GM19099 (cell line): ENCODE results near the gene OR7G1.

Experiments
- POLR2A ChIP-seq: IDR thresholded peaks from 3 replicates; pipeline ENCODE4 v1.6.1; 2011; ENCODE audit warnings: low read depth; ENCODE audit not compliant: insufficient read length; ENCODE audit errors: extremely low read depth

The OR7G1 gene, protein sequence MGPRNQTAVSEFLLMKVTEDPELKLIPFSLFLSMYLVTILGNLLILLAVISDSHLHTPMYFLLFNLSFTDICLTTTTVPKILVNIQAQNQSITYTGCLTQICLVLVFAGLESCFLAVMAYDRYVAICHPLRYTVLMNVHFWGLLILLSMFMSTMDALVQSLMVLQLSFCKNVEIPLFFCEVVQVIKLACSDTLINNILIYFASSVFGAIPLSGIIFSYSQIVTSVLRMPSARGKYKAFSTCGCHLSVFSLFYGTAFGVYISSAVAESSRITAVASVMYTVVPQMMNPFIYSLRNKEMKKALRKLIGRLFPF

DNA sequence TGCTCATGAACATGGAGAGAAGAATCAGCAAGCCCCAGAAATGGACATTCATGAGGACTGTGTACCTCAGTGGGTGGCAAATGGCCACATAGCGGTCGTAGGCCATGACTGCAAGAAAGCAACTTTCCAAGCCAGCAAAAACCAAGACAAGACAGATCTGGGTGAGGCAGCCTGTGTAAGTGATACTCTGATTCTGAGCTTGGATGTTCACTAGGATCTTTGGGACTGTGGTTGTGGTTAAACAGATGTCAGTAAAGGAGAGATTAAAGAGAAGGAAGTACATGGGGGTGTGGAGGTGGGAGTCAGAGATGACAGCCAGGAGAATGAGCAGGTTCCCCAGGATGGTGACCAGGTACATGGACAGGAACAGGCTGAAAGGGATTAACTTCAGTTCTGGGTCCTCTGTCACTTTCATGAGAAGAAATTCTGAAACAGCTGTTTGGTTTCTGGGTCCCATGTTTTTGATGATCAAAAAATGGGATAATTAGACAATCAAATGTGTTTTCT is at the start of gene OR7G1:
Gene OR7G1, minus strand, starts transcription at position 457 of the 507 bp plus-strand sequence. Its CDS starts 0 bp downstream, at position 457.
- no peak for TF ChIP-seq POLR2A

DNA sequence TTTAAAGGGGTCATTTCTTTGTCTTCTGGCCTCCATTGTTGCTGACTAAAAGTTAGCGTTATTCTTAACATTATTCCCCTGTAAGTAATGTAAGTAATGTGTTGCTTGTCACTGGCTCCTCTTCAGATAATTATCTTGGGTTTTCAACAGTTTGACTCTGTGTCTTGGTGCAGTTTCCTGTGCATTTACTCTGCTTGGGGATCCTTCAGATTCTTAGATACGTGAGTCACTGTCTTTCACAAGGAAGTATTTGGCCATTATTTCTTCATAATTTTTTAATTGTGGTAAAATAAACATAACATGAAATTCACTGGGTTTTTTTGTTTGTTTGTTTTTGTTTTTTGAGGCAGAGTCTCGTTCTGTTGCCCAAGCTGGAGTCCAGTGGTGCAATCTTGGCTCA is 49.7 kb upstream of the OR7G1 start:
- no peak for TF ChIP-seq POLR2A

DNA sequence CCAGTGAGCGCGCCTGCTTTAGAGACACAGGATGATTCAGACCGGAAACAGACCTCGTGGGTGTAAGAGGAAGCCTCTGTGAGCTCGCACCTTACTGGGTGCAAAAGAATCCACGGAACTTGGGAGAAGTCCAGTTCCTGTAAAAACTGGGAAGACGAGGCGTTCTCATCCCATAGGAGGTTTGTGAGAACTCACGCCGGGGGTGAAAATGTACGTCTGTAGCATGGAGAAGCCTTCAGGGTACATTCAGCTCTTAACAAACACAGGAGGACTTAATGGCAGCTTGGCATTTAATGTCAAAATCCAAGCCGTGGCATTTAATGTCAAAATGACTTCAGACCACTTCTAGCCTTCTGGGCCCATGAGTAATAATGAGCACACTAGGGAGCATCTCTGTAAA is 45.9 kb upstream of the OR7G1 start:
- no peak for TF ChIP-seq POLR2A

DNA sequence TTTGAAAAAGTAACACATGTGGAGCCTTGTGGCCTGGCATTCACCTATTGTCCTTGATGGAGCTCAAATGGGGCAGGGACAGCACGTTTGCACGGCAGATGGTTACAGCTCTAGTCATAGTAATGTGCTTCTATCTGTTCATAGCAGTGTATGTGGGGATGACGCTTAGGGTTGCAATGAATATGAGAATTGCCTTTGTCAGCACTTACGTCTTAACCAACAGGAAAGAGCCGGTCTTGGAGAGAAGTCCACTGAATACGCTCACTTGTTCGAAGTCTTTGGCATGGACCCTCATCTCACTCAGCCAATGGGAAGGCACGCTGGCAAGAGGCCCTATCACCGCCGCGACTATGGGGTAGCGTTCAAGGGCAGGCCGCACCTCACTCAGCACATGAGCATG is 44.3 kb upstream of the OR7G1 start:
- TF ChIP-seq POLR2A, result no peak

DNA sequence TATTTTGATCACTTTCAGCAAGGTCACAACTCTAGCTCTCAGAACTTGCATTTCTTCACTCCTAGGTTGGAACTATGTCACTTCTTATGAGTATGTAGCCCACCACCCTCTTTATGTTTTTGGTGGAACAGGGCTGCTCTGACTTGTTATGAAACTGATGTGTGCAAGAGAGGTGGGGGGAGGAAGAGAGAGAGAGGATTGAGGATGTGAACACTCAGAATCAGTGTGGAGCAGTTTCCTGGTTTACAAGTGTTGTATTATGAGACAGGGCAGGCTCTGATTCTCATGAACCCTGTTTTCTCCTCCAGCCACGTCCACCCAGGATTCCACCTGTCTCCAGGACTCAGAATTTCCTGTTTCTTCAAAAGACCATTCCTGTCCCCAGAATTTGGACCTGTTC is 40.7 kb upstream of the OR7G1 start:
- TF ChIP-seq POLR2A, result no peak

DNA sequence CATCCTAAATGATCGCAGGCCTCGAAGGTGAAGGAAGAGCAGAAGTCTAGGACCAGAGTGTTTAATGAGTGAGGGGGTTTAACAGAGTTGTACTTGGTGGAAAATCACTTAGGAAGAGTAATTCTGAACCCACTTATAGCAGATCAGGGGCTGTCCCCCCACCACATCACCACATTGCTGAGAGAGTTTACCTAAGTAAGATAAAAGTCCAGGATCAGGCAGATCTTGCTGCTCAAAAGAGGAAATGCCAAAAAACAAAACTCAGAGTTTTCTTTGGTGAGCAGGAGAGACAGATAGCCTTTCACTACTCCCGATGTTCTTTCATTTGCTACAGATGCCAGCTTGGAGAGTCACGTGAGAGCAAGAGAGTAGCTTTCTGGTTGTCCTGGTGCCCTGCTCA is 40.0 kb upstream of the OR7G1 start:
- no peak for TF ChIP-seq POLR2A

DNA sequence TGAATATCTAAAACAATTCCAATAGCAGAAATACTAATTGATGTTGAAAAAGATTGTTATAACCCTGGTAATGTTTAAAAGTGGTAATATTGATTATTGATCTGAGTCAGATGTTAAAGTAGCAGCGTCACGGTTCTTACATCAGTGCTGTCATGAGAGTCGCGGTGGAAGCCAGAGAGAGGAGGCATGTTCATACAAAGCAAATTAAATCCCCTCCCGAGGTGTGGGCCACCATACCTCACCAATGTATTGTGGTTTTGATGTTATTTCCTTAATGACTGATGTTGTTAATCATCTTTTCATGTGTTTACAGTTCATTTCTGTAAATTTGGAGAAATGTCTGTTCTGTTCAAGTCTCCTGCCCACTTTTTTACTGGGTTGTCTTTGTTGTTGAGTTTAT is 35.8 kb upstream of the OR7G1 start:
- TF ChIP-seq POLR2A, result no peak

DNA sequence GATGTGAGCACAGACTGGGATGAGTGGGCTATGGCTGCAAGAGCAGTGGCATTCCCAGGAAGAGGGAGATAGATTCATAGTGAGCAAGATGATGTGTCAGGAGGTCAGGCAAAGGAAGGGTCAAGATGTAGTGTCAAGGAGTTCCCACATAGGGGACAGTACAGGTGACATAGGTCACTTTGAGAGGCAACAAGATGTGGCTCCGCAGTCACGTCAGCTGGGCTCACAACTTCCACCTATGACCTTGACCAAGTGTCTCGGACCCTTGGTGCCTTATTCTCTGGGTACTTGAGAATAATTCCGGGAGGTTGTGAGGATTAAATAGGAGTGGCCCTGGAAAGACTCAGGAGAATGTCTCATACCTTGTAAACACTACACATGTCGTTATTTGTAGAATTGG is 35.1 kb upstream of the OR7G1 start:
- no peak for TF ChIP-seq POLR2A

DNA sequence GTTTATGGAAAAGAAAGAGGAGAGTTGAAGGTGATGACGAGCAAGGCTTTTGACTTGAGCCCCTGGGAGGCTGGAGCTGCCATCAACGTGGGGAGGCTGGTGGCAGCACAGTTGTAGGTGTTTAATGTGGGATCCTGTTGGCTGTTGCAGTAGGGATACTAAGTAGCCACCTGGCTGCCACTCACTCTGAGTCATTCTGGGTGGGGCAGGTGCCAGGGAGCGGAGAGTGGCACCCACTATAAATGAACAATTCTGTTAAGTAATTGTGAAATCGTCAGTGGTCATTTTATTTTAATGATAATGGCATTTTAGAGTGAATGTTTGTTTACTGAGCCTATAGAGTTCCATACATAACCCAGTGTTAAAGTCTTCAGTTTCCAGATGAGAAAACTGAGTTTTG is 34.4 kb upstream of the OR7G1 start:
- no peak for TF ChIP-seq POLR2A

DNA sequence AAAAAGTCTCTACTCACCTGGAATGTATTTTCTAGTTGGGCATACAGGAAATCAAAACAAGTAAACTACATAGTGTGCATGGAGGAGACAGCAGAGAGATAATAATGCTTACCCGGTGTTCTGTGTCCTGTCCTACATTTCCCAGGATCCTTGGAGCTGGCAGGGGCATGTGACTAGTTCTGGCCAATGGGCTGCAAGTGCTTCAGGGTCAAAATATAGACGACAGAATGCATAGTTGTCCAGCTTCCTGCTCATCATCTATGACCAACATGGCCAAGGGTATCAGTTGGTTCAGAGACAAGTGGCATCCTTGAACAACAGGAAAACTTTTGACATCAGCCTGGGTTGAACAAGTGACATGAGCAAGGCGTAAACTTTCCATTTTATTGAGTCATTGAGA is 33.1 kb upstream of the OR7G1 start:
- TF ChIP-seq POLR2A, result no peak

DNA sequence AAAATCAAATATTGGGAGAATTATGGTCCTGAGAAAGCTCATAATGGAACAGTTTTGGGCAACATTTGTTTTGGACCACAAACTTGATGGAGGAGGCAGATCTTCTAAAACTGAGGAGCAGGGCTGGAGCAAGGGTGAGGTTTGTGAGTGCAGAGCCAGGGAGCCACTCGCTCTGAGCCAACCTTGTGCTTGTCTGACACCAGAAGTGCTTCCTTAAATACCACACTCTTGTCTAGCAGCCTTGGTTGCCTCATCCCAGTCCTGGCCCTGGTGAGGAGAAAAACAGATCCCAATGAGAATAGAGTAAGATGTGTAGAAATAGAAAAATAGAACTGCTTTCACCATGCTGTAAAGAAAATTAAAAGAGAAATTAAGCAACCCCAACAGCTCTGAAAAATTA is 31.3 kb upstream of the OR7G1 start:
- no peak for TF ChIP-seq POLR2A

DNA sequence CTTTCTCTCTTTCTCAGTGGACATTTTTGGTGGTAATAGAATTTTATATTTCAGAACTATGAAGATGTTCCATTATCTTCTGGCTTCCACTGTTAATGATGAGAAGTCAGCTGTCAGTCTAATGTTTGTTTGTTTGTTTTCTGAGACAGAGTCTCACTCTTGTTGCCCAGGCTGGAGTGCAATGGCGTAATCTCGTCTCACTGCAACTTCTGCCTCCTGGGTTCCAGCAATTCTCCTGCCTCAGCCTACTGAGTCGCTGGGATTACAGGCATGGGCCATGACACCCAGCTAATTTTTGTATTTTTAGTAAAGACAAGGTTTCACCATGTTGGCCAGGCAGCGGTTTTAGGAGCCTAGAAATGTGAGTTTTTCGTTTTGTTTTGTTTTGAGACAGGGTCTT is 29.4 kb upstream of the OR7G1 start:
- no peak for TF ChIP-seq POLR2A

DNA sequence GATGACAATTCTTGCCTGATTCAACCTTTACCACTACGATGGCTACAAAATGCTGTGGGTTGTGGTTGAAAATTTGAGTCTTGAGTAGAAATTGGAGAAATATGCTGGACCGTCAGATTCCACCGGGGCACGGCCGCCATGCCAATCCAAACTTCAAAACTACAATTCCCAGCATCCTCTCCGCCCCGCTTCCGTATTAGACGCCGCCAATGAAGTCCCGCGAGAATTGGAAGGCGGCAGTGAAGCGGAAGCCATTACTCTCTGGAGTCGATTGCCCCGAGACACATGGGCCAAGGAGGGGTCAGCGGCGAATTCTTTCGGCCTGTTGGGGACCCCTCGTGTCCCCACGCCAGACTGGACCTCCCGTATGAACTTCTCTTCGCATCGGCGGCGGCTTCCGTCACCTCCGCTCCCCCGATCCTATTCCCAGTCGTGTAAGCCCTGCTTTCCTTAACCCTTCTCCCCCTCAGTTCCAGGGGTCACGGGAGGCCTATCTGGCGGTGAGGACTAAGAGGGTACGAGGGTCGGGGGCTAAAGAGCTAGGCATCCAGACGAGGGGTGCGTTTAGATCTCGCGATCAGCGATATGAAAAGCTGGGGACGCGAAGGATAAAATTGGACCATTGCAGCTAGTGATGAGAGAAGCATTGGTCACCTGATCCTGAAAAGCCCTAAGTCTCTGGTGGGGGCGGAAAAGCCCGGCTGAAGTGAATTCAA is 24.8 kb upstream of the OR7G1 start, which contains the start of gene ZNF317:
Gene ZNF317, plus strand, starts transcription at position 239 of the 716 bp plus-strand sequence. CDS start 15,620 bp downstream, outside the sequence.
- TF ChIP-seq POLR2A, result peak; percentile 87

DNA sequence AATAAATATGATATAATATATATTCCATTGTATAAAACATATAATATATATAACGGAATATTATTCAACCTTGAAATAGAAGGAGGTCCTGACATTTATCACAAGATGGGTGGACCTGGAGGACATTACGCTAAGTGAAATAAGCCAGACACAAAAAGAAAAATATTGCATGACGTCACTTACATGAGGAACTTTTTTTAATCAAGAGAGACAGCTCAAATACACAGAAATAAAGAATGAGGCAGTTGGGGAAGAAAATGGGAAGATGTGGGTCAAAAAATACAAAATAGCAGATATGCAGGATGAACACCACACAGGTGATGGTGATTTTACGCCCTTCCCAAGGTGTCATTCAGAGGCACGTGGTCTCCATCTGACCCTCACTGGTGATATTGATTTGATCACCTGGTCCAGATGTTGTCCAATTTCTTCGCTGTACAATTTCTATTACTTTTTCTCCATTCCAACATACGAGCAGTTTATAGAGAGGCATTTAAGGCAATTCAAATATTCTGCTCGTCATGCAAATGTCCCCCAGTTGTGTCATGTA is 24.1 kb upstream of the OR7G1 start:
- no peak for TF ChIP-seq POLR2A

DNA sequence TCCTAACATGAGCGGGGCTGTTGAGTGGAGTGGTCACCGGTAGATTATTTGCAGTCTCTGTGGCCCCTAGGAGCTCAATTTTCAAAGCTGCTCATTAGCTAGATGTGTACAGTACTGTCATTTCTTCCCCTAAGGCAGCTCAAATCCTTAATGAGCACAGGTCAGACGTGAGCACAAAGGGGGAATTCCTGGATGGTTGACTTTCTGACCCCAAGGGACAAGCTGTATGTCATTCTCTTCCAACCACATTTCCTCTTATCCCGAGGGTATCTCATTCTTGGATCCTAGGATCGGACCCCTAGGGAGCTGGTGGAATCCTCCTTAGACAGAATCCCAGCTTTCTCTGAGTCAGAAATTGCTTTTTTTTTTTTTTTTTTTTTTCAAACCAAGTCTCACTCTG is 16.9 kb upstream of the OR7G1 start:
- no peak for TF ChIP-seq POLR2A

DNA sequence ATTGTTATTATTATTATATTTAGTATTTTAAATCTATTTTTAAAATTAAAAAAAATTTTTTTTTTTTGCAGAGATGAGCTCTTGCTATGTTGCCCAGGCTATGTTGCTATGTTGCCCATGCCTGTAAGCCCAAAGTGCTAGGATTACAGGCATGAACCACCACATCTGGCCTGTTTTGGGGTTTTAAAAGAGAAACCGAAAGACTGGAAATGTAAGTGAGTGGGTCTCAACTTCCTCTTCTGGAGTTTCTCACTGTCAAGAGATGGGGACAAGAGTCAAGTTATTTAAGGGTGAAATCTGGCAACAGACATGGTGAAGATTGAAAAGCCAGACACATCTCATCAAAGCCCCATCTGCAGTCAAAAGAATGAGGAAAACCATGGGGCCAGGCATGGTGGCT is 15.4 kb upstream of the OR7G1 start:
- no peak for TF ChIP-seq POLR2A

DNA sequence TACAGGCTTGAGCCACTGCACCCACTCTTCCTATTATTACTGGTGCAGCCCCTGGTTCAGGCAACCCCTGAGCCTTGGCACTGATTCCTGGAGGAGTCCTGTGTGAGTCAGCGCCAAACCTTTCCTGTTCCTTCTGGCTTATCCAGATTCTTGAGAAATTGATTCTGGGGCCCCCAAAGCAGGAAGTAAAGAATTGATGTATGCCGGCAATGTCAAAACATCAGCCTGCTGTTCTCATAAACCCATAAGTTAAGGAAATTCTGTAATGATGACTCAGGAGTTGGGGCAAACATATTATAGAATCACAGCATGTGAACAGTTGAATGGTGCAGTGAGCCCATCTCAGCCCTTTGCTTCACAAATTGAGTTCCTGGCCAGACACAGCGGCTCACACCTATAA is 12.6 kb upstream of the OR7G1 start:
- TF ChIP-seq POLR2A, result no peak

DNA sequence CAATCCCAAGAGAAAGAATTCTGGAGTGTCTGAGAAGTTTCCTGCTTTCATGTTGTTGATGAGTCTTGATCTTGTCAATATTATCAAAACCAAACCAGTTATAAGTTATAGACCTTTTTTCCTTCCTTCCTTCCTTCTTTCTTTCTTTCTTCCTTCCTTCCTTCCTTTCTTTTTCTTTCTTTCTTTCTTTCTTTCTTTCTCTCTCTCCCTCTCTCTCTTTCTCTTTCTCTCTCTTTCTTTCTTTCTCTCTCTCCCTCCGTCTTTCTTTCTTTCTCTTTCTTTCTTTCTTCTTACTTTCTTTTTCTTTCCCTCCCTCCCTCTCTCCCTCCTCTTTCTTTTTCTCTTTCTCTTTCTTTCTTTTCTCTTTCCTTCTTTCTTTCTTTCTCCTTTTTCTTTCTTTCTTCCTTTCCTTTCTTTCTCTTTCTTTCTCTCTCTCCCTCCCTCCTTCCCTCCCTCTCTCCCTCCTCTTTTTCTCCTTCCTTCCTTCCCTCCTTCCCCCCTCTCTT is 11.4 kb upstream of the OR7G1 start, which contains the start of gene OR7G3:
Gene OR7G3, minus strand, starts transcription at position 51 of the 506 bp plus-strand sequence. Its CDS starts 0 bp downstream, at position 51.
- no peak for TF ChIP-seq POLR2A
